NCI-H2081 treated with DMSO at 0.1 percent for 48 hours (cell line): Measurements from ENCODE around the gene KIAA1210.
"Not testable (repeated sequence)": the region's sequence is repeated elsewhere in the genome, so short reads cannot be mapped to it uniquely, and the experiment has no call there.

ENCODE experiments used
- DNase-seq: peaks from one replicate; lab custom pipeline; 2025; lab: John Stamatoyannopoulos, UW

The KIAA1210 gene

GRCh38 chrX:119036107-119037029 lies 91.2 kb downstream of the KIAA1210 start:
- no peak for DNase-seq

- DNase-seq: no peak
These were observed 96.6 kb downstream of the KIAA1210 start for GRCh38 chrX:119030990-119031389.

GRCh38 chrX:119029656-119030055 lies 98.0 kb downstream of the KIAA1210 start:
- not testable (repeated sequence) for DNase-seq

- no peak for DNase-seq
These were observed 98.8 kb downstream of the KIAA1210 start for GRCh38 chrX:119028733-119029330.
